ENCODE results near the gene COPB1.

Gene COPB1

DNA sequence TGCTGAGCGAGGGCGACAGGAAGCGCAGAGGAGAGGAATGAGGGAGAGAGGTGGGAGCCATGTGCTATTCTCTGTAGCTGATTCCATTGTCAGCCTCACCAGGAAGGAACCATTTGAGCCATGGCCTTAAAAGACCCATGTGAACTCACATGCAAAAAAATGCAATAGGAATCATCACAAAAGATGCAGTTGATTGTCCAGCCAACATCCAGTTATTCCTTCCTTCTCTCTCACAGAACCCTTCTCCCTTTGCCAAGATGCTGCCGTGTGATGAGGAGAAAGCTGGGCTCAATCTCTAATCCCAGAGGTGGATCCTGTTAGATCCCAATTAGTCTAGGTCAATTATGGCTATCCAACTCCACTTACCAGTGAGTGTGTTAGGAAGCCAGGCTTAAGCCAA lies 82.4 kb downstream of the COPB1 start:
- Histone ChIP-seq H3F3A (ENCODE audit: low read depth) (no peaks in the 10 kb centered on the region), H4K20me1 (ENCODE audit: insufficient read depth, low read length, poor library complexity, severe bottlenecking) (no peaks in the 10 kb centered on the region), H3K9me3 (ENCODE audit: insufficient read depth, low read depth, low read length) (no peaks in the 10 kb centered on the region), H3K9ac (ENCODE audit: low read depth, low read length, poor library complexity, severe bottlenecking) (no peak overlapping the region), H3K4me3 (ENCODE audit: low read length, poor library complexity, severe bottlenecking) (no peak overlapping the region), H2AFZ (ENCODE audit: low read length) (no peak overlapping the region), H3K27me3 (ENCODE audit: insufficient read depth, low read length, poor library complexity, severe bottlenecking) (no peaks in the 10 kb centered on the region), H3K79me2 (ENCODE audit: insufficient read depth, low read length) (no peaks in the 10 kb centered on the region), H3K36me3 (ENCODE audit: insufficient read depth, low read length) (no peaks in the 10 kb centered on the region), H3K9me2 (replicated peaks; ENCODE audit: low read depth, low read length) (no peaks in the 10 kb centered on the region), H3K4me1 (ENCODE audit: insufficient read depth, low read length, poor library complexity, severe bottlenecking) (peaks cover 27% of the 10 kb centered on the region), H3K4me2 (ENCODE audit: low read depth, low read length, poor library complexity, severe bottlenecking) (no peak overlapping the region)
- TF ChIP-seq EZH2phosphoT487 (IDR thresholded peaks at IDR 0.05; ENCODE audit: borderline replicate concordance): no peak
- TF ChIP-seq, protein P1, sequence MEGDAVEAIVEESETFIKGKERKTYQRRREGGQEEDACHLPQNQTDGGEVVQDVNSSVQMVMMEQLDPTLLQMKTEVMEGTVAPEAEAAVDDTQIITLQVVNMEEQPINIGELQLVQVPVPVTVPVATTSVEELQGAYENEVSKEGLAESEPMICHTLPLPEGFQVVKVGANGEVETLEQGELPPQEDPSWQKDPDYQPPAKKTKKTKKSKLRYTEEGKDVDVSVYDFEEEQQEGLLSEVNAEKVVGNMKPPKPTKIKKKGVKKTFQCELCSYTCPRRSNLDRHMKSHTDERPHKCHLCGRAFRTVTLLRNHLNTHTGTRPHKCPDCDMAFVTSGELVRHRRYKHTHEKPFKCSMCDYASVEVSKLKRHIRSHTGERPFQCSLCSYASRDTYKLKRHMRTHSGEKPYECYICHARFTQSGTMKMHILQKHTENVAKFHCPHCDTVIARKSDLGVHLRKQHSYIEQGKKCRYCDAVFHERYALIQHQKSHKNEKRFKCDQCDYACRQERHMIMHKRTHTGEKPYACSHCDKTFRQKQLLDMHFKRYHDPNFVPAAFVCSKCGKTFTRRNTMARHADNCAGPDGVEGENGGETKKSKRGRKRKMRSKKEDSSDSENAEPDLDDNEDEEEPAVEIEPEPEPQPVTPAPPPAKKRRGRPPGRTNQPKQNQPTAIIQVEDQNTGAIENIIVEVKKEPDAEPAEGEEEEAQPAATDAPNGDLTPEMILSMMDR (conservative IDR thresholded peaks at IDR 0.05; ENCODE audit: low read length): no peak

DNA sequence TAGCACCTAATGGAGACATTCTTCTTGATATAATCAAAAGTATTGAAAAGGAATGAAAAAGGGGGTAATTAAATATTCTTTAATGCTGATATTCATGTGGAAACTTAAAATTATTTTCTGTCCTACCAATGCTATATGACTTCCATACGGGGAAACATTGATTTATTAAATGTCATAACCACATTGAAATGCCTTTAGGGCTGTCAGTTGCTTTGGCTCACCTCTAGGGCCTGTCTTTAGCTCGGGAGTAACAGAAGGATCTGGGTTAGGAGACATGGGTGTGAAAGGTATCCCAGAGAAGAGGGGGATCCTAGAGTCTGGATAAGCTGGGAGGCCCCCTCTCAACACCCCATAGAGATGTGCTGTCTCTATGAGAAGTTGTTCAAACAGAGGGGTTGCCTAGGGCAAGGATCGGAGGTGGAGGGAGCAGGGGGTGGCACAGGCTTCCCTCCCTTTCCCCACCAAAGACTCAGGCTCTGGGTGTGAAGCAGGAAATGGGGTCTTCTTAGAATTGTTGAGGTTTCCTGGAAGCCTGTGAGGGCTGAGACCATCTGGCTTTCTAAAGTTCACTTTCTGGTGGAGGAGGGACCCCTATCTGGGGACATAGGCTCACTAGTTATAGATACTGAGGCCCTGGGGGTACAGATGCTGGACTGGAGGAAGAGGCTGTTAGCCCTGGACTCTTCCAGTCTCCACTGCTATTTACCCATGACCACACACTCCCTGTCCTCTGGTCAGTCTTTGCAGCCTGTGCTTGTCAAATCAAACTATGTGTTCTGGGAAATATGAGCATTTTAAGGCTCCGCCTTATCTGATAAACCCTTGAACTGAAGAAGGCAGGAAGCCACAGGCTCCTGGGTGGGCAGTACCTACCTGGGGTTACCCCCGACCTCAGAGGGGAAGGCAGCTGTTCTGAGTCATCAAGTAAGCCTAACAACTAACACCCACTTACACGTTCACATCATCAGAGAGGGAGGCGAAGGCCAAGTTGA lies 84.8 kb downstream of the COPB1 start:
- Histone ChIP-seq H4K20me1 (ENCODE audit: insufficient read depth, low read length, poor library complexity, severe bottlenecking) (no peaks in the 10 kb centered on the region), H3K9me3 (ENCODE audit: insufficient read depth, low read depth, low read length) (no peaks in the 10 kb centered on the region), H3K79me2 (ENCODE audit: insufficient read depth, low read length) (no peaks in the 10 kb centered on the region), H3K4me1 (ENCODE audit: insufficient read depth, low read length, poor library complexity, severe bottlenecking) (peaks cover 43% of the 10 kb centered on the region), H3K27me3 (ENCODE audit: insufficient read depth, low read length, poor library complexity, severe bottlenecking) (no peaks in the 10 kb centered on the region), H3K4me2 (ENCODE audit: low read depth, low read length, poor library complexity, severe bottlenecking) (peak overlapping the region; percentile 64), H3K9me2 (replicated peaks; ENCODE audit: low read depth, low read length) (no peaks in the 10 kb centered on the region), H2AFZ (ENCODE audit: low read length) (no peak overlapping the region), H3F3A (ENCODE audit: low read depth) (no peaks in the 10 kb centered on the region), H3K9ac (ENCODE audit: low read depth, low read length, poor library complexity, severe bottlenecking) (peak overlapping the region; percentile 33), H3K36me3 (ENCODE audit: insufficient read depth, low read length) (no peaks in the 10 kb centered on the region), H3K4me3 (ENCODE audit: low read length, poor library complexity, severe bottlenecking) (peak overlapping the region; percentile 32)
- TF ChIP-seq, protein P1 (conservative IDR thresholded peaks at IDR 0.05; ENCODE audit: low read length): peak; percentile 44; the same call in 1 of the 2 replicates
- no peak for TF ChIP-seq EZH2phosphoT487 (IDR thresholded peaks at IDR 0.05; ENCODE audit: borderline replicate concordance)

DNA sequence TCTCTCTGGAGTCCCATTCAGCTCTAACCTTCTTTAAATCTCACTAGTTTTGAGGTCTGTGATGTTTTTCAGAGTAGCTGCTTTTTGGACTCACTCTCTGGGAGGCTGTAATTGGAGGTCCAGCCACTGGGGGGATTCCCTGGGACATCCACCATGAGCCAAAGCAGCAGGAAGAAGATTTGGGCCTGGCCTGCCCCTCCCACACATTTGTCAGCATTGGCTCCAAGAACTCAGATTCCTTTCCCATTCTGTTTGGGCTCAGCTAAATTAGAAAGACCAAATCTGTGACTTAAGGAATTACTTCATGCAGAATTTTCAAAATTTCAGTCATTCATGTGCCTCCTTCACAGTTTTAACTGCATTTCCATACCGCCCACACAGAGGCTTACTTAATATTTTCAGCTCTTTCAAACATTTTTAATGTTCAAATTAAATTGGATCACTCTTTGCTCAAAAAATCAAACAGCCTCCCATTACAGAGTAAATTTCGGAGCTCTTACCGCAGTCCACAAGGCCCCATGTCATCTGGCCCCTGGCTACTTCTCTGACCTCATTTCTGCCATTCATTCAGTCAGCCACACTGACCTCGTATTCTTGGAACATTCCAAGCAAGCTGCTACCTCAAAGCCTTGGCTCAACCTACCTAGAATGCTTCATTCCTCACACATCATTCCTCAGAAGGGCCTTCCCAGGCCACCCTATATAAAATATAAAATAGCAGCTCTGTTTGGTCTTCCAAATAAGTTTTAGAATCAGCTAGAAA lies 86.1 kb downstream of the COPB1 start:
- Histone ChIP-seq H4K20me1 (ENCODE audit: insufficient read depth, low read length, poor library complexity, severe bottlenecking) (no peaks in the 10 kb centered on the region), H3K9ac (ENCODE audit: low read depth, low read length, poor library complexity, severe bottlenecking) (no peak overlapping the region), H3K79me2 (ENCODE audit: insufficient read depth, low read length) (no peaks in the 10 kb centered on the region), H3K4me1 (ENCODE audit: insufficient read depth, low read length, poor library complexity, severe bottlenecking) (peaks cover 45% of the 10 kb centered on the region), H3K4me3 (ENCODE audit: low read length, poor library complexity, severe bottlenecking) (no peak overlapping the region), H3K9me2 (replicated peaks; ENCODE audit: low read depth, low read length) (no peaks in the 10 kb centered on the region), H3K36me3 (ENCODE audit: insufficient read depth, low read length) (no peaks in the 10 kb centered on the region), H3K27me3 (ENCODE audit: insufficient read depth, low read length, poor library complexity, severe bottlenecking) (no peaks in the 10 kb centered on the region), H3F3A (ENCODE audit: low read depth) (no peaks in the 10 kb centered on the region), H3K4me2 (ENCODE audit: low read depth, low read length, poor library complexity, severe bottlenecking) (no peak overlapping the region), H3K9me3 (ENCODE audit: insufficient read depth, low read depth, low read length) (no peaks in the 10 kb centered on the region), H2AFZ (ENCODE audit: low read length) (no peak overlapping the region)
- TF ChIP-seq EZH2phosphoT487 (IDR thresholded peaks at IDR 0.05; ENCODE audit: borderline replicate concordance): no peak
- TF ChIP-seq, protein P1 (conservative IDR thresholded peaks at IDR 0.05; ENCODE audit: low read length): peak; percentile 59

Data from Loucy (cell line).